Measurements from ENCODE around the gene TNFRSF13B.

DNA sequence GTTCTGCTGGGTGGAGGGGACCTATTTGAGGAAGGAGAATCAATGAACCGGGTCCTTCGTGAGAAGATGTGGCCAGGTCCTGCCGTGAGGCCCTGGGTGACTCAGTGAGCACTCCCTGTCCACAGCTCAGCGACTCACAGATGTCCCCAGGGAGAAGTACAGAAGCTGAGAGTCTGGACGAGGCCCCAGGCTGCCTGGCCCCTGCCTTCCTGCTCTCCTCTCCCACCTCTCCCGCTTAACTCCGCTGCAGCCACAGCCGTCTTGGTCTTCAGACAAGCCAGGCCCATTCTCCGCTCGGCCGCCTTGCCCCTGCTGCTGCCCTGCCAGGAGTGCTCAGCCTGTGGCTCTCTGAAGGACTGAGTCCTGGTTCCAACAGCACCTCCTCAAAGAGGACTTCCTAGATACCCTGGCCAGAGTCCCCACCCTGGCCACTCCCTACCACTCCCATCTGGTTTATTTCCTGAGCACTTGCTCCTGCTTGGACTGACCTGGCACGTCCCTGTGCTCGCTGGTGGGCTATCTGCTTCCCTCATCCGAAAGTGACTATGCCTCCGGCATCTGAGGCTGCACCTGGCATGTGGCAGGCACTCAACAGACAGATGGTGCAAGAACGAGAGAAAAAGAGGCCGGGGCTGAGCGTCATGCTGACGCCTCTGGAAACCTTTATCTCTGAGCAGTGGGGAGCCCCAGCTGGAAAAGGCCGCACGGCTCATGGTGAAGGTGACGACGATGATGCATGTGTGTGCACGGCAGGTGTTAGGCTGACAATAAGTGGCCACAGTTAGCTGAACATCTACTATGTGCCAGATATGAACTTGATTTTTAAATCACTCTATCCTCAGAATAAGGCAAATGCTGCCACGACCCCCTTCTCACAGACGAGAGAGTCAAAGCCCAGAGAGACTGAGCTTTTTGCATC is 9.2 kb upstream of the TNFRSF13B start:
- TF ChIP-seq, protein P1, sequence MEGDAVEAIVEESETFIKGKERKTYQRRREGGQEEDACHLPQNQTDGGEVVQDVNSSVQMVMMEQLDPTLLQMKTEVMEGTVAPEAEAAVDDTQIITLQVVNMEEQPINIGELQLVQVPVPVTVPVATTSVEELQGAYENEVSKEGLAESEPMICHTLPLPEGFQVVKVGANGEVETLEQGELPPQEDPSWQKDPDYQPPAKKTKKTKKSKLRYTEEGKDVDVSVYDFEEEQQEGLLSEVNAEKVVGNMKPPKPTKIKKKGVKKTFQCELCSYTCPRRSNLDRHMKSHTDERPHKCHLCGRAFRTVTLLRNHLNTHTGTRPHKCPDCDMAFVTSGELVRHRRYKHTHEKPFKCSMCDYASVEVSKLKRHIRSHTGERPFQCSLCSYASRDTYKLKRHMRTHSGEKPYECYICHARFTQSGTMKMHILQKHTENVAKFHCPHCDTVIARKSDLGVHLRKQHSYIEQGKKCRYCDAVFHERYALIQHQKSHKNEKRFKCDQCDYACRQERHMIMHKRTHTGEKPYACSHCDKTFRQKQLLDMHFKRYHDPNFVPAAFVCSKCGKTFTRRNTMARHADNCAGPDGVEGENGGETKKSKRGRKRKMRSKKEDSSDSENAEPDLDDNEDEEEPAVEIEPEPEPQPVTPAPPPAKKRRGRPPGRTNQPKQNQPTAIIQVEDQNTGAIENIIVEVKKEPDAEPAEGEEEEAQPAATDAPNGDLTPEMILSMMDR (IDR thresholded peaks at IDR 0.05): no peak
- no peak for TF ChIP-seq EP300 (IDR thresholded peaks at IDR 0.05)

Data from stomach (tissue), 4 donors.